TTC549 (cell line): ENCODE measurements around the gene TSC22D4.

Source experiments
- FAIRE-seq: peaks from 2 replicates; lab custom pipeline; 2012; peaks lifted over from hg19 to GRCh38; lab: Jason Lieb, UNC

The TSC22D4 gene

GRCh38 chr7:100428199-100428966 lies 50.6 kb downstream of the TSC22D4 start, which contains the start of gene ZCWPW1:
Gene ZCWPW1, minus strand, starts transcription at chr7:100428703. Its CDS starts 8,054 bp downstream, at chr7:100420649.
- peak; percentile 70 for FAIRE-seq

- no peak for FAIRE-seq
Observed at GRCh38 chr7:100427762-100428198, 51.2 kb downstream of the TSC22D4 start.

- FAIRE-seq = no peak
Observed at GRCh38 chr7:100426516-100426915, 52.5 kb downstream of the TSC22D4 start.

- FAIRE-seq = no peak
Observed at GRCh38 chr7:100425347-100425746, 53.7 kb downstream of the TSC22D4 start.

- no peak for FAIRE-seq
Observed at GRCh38 chr7:100423315-100423714, 55.7 kb downstream of the TSC22D4 start.

GRCh38 chr7:100419660-100420226 lies 59.3 kb downstream of the TSC22D4 start:
- FAIRE-seq = no peak

- no peak for FAIRE-seq
Observed at GRCh38 chr7:100418930-100419659, 59.9 kb downstream of the TSC22D4 start.
